Embryonic facial prominence (tissue), 1 donor: ENCODE data around the gene CYP11A1.

Experiments
- DNase-seq: peaks from one replicate; pipeline ENCODE4 v3.0.0-alpha.2; 2016; ENCODE audit errors: extremely low spot score

The CYP11A1 gene

GRCh38 chr15:74367296-74367854 is at the start of gene CYP11A1:
CYP11A1 (minus strand) TSS chr15:74367646; CDS start chr15:74367585, 61 bp downstream.
- no peak for DNase-seq

GRCh38 chr15:74417225-74417624 is 49.8 kb upstream of the CYP11A1 start:
- DNase-seq: no peak

GRCh38 chr15:74415966-74416916 is 48.8 kb upstream of the CYP11A1 start:
- DNase-seq: no peak

GRCh38 chr15:74414603-74415338 is 47.3 kb upstream of the CYP11A1 start:
- no peak for DNase-seq

GRCh38 chr15:74414081-74414580 is 46.7 kb upstream of the CYP11A1 start:
- DNase-seq: no peak

GRCh38 chr15:74413350-74414080 is 46.1 kb upstream of the CYP11A1 start:
- no peak for DNase-seq

GRCh38 chr15:74412159-74412558 is 44.7 kb upstream of the CYP11A1 start:
- no peak for DNase-seq

GRCh38 chr15:74411686-74412085 is 44.2 kb upstream of the CYP11A1 start:
- DNase-seq: no peak

- DNase-seq: no peak
These were observed 43.1 kb upstream of the CYP11A1 start for GRCh38 chr15:74410502-74410901.

- no peak for DNase-seq
These were observed 41.8 kb upstream of the CYP11A1 start for GRCh38 chr15:74409225-74409624.

GRCh38 chr15:74408815-74409214 is 41.4 kb upstream of the CYP11A1 start:
- no peak for DNase-seq

- DNase-seq: no peak
These were observed 40.9 kb upstream of the CYP11A1 start for GRCh38 chr15:74408385-74408784.

- no peak for DNase-seq
These were observed 39.7 kb upstream of the CYP11A1 start for GRCh38 chr15:74406992-74407705.

- no peak for DNase-seq
These were observed 39.1 kb upstream of the CYP11A1 start for GRCh38 chr15:74406517-74406916.

- no peak for DNase-seq
These were observed 38.4 kb upstream of the CYP11A1 start for GRCh38 chr15:74405823-74406222.

GRCh38 chr15:74403991-74404563 is 36.6 kb upstream of the CYP11A1 start:
- DNase-seq: no peak

- DNase-seq: no peak
These were observed 36.1 kb upstream of the CYP11A1 start for GRCh38 chr15:74403588-74403919.

GRCh38 chr15:74402873-74403587 is 35.6 kb upstream of the CYP11A1 start:
- DNase-seq: no peak

GRCh38 chr15:74402337-74402841 is 34.9 kb upstream of the CYP11A1 start:
- no peak for DNase-seq
